GM19395 (cell line): ENCODE results near the gene LCTL.

Source experiments
- ATAC-seq: cut with Tn5 transposase; IDR thresholded peaks from one replicate; pipeline ENCODE4 v1.9.1; 2021; ENCODE audit warnings: mild to moderate bottlenecking, moderate library complexity; ENCODE audit not compliant: unreplicated experiment

LCTL gene

GRCh38 chr15:66565741-66566144 is at the start of gene LCTL:
LCTL (minus strand) TSS chr15:66565998; CDS start chr15:66565365, 633 bp downstream.
- ATAC-seq, result no peak

GRCh38 chr15:66614951-66615760 is 49.4 kb upstream of the LCTL start:
- ATAC-seq, result no peak

GRCh38 chr15:66614456-66614855 is 48.7 kb upstream of the LCTL start:
- no peak for ATAC-seq

GRCh38 chr15:66613743-66614142 is 47.9 kb upstream of the LCTL start:
- ATAC-seq, result no peak

GRCh38 chr15:66611257-66612053 is 45.7 kb upstream of the LCTL start:
- ATAC-seq, result no peak

GRCh38 chr15:66609876-66610275 is 44.1 kb upstream of the LCTL start:
- no peak for ATAC-seq

GRCh38 chr15:66608881-66609280 is 43.1 kb upstream of the LCTL start:
- ATAC-seq, result no peak

GRCh38 chr15:66608159-66608558 is 42.4 kb upstream of the LCTL start:
- ATAC-seq, result no peak

- no peak for ATAC-seq
These were observed 37.7 kb upstream of the LCTL start for GRCh38 chr15:66603301-66604179.

- ATAC-seq, result no peak
These were observed 35.7 kb upstream of the LCTL start for GRCh38 chr15:66601521-66601920.

GRCh38 chr15:66600240-66600627 is 34.4 kb upstream of the LCTL start:
- no peak for ATAC-seq

- ATAC-seq, result no peak
These were observed 33.9 kb upstream of the LCTL start for GRCh38 chr15:66599536-66600239.

GRCh38 chr15:66598095-66598815 is 32.5 kb upstream of the LCTL start:
- ATAC-seq, result no peak

GRCh38 chr15:66595931-66596545 is 30.2 kb upstream of the LCTL start:
- no peak for ATAC-seq

GRCh38 chr15:66595332-66595731 is 29.5 kb upstream of the LCTL start:
- ATAC-seq, result no peak

- ATAC-seq, result no peak
These were observed 29.0 kb upstream of the LCTL start for GRCh38 chr15:66594836-66595235.

- ATAC-seq, result no peak
These were observed 28.5 kb upstream of the LCTL start for GRCh38 chr15:66594344-66594743.

- no peak for ATAC-seq
These were observed 27.5 kb upstream of the LCTL start for GRCh38 chr15:66593219-66593780.
